Aorta (tissue), 5 donors: ENCODE results near the gene NUDT22. TPM values are rescaled to one million over a fixed set of nuclear protein-coding genes. Genes with fewer than 3 reads are reported as not detected.
A peak's percentile ranks its signal among the peaks of the same experiment; 100 is the strongest.

ENCODE experiments used
- ATAC-seq: fragments of 200-7000 bp; cut with Tn5 transposase; one replicate; pipeline ENCODE4 v1.9.1; 2022; ENCODE audit warnings: moderate library complexity; ENCODE audit not compliant: low FRiP score
- DNase-seq, 2 donors: peaks; one replicate each; pipeline ENCODE4 v3.0.0-alpha.2; 2020
- H3K27ac ChIP-seq, 2 donors: one replicate each; pipeline ENCODE4 v1.5.1; 2013; ENCODE audit warnings: low read length in 2 of 2, mild to moderate bottlenecking in 2 of 2, moderate library complexity in 2 of 2, control low read depth in 1 of 2, inconsistent platforms in 1 of 2, low read depth in 1 of 2
- H3K27me3 ChIP-seq, 2 donors: one replicate each; pipeline ENCODE4 v1.6.1; 2013; ENCODE audit warnings: control low read depth in 1 of 2, low read length in 1 of 2, mild to moderate bottlenecking in 1 of 2, moderate library complexity in 1 of 2; ENCODE audit not compliant: insufficient read depth in 2 of 2, control insufficient read depth in 1 of 2
- H3K36me3 ChIP-seq, 2 donors: one replicate each; pipeline ENCODE4 v1.6.1; 2013; ENCODE audit warnings: control low read depth in 1 of 2, low read length in 1 of 2, mild to moderate bottlenecking in 1 of 2; ENCODE audit not compliant: insufficient read depth in 2 of 2, control insufficient read depth in 1 of 2
- H3K4me1 ChIP-seq, 2 donors: one replicate each; pipeline ENCODE4 v1.6.1; 2013; ENCODE audit warnings: low read length in 2 of 2, control low read depth in 1 of 2, mild to moderate bottlenecking in 1 of 2, moderate library complexity in 1 of 2; ENCODE audit not compliant: insufficient read depth in 2 of 2, control insufficient read depth in 1 of 2
- H3K4me3 ChIP-seq, 2 donors: one replicate each; pipeline ENCODE4 v1.5.1; 2013; ENCODE audit warnings: low read length in 2 of 2, control low read depth in 1 of 2, mild to moderate bottlenecking in 1 of 2
- H3K9me3 ChIP-seq: one replicate; pipeline ENCODE4 v1.6.1; 2013; ENCODE audit warnings: mild to moderate bottlenecking, low read length; ENCODE audit not compliant: control insufficient read depth
- whole genome bisulfite sequencing, 2 donors: extraction: QIAGEN DNeasy Blood & Tissue Kit; methylation state at CpG; one replicate each; pipeline ENCODE4 v1.1.7; 2013; 5-methylcytosine and 5-hydroxymethylcytosine counted together
- intact Hi-C, 2 donors: fragments of 100-400 bp; cut with DNase I; formaldehyde crosslinking; loops; one replicate each; pipeline versions ENCODE4 v1.14.2 to v1.15.0; 2022
- polyA plus RNA-seq, 2 donors: library from polyadenylated mRNA; stranded (reverse); fragments of 200-250 nt; gene quantifications; one replicate each; pipeline ENCODE4 v1.2.3, GENCODE V29; 2013
- total RNA-seq, 2 donors: library from RNA; stranded (reverse); fragmentation: NEBNext Ultra II Directional; extraction: Animal tissue kit (Norgen Biotek cat#: 25700); gene quantifications; one replicate each; pipeline ENCODE4 v1.2.1, GENCODE V29; 2021
- donor health status: healthy with polysubstance abuse.
- donor health status: Bipolar disorder and iron deficiency.
- donor health status: DM: no; HTN: no; CAD: no.
- donor health status: DM: no; HTN: no; CAD: no.
- donor health status: DM: yes; HTN: yes; CAD: no.

NUDT22 gene
- total and polyA plus RNA-seq, 4 donors, result 36.7 to 98.8 (median 44.5) TPM

DNA sequence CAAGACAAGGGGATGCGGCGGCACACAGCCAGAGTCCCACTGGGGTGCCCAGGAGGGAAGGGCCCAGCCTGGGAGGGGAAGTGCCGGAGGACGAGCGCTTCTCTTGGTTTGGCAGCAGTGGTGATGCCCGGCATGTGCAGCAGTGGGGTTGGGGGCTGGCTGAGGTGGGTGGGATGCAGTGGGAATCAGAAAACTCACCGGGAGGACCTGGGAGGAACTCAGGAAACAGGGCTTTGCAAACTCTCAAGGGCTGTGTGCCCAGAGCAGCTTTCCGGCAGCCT is 16.6 kb upstream of the NUDT22 start:
- DNase-seq, result no peak
- Histone ChIP-seq H3K27me3 (no peaks in the 10 kb centered on the region), H3K4me3 (no peak overlapping the region), H3K9me3 (no peaks in the 10 kb centered on the region), H3K36me3 (no peaks in the 10 kb centered on the region), H3K27ac (no peak overlapping the region), H3K4me1 (no peaks in the 10 kb centered on the region)
- no peak for ATAC-seq
- intact Hi-C loops, result no loop called here
- WGBS, 2 donors, result 85 to 89% methylated on average over 8 of the region's 8 CpGs

GRCh38 chr11:64210301-64211020 is 15.6 kb upstream of the NUDT22 start:
- DNase-seq (no peak), ATAC-seq (no peak)
- H3K9me3 ChIP-seq, result no peaks in the 10 kb centered on the region
- no peak overlapping the region for H3K27ac ChIP-seq
- H3K27me3 ChIP-seq, result no peaks in the 10 kb centered on the region
- no peak overlapping the region for H3K4me3 ChIP-seq
- intact Hi-C loops, result no loop called here
- H3K36me3 ChIP-seq, result no peaks in the 10 kb centered on the region
- 94% methylated on average over 24 of the region's 24 CpGs for WGBS, 2 donors
- H3K4me1 ChIP-seq, result no peaks in the 10 kb centered on the region

DNA sequence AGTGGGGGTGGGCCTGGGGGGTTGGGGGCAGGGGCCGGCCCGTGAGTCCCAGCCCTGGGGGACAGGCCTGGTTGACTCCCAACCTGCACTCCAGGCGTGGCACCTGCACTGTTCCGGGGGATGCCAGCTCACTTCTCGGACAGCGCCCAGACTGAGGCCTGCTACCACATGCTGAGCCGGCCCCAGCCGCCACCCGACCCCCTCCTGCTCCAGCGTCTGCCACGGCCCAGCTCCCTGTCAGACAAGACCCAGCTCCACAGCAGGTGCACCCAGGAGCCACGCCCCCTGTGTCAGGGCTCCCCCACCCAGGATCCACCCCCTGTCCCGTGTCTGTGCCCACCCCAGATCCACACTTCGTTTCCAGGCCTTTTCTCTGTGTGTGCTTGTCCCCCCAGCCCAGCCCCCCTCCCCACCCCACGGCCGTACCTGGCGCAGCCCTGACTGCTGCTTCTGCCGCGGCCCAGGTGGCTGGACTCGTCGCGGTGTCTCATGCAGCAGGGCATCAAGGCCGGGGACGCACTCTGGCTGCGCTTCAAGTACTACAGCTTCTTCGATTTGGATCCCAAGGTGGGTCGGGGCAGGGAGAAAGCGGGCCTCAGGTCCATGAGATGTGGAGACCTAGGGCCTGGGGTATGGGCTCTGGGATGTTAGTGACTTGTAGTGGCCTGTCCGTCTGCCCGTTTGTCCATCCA is 14.7 kb upstream of the NUDT22 start:
- WGBS, 2 donors, result 90 to 92% methylated on average over 30 of the region's 30 CpGs
- no peaks in the 10 kb centered on the region for H3K27me3 ChIP-seq
- ATAC-seq, result no peak
- H3K9me3 ChIP-seq, result no peaks in the 10 kb centered on the region
- H3K27ac ChIP-seq, result no peak overlapping the region
- intact Hi-C loops, result no loop called here
- H3K4me3 ChIP-seq, result no peak overlapping the region
- no peaks in the 10 kb centered on the region for H3K4me1 ChIP-seq
- no peaks in the 10 kb centered on the region for H3K36me3 ChIP-seq
- no peak for DNase-seq

GRCh38 chr11:64216879-64217278 is 9.2 kb upstream of the NUDT22 start:
- no peak overlapping the region for H3K4me3 ChIP-seq
- no peaks in the 10 kb centered on the region for H3K27me3 ChIP-seq
- no peaks in the 10 kb centered on the region for H3K4me1 ChIP-seq
- WGBS, 2 donors, result 86% methylated on average over 6 of the region's 6 CpGs
- no peaks in the 10 kb centered on the region for H3K9me3 ChIP-seq
- intact Hi-C loops, result no loop called here
- ATAC-seq (no peak), DNase-seq (no peak)
- H3K36me3 ChIP-seq, result no peaks in the 10 kb centered on the region
- no peak overlapping the region for H3K27ac ChIP-seq

DNA sequence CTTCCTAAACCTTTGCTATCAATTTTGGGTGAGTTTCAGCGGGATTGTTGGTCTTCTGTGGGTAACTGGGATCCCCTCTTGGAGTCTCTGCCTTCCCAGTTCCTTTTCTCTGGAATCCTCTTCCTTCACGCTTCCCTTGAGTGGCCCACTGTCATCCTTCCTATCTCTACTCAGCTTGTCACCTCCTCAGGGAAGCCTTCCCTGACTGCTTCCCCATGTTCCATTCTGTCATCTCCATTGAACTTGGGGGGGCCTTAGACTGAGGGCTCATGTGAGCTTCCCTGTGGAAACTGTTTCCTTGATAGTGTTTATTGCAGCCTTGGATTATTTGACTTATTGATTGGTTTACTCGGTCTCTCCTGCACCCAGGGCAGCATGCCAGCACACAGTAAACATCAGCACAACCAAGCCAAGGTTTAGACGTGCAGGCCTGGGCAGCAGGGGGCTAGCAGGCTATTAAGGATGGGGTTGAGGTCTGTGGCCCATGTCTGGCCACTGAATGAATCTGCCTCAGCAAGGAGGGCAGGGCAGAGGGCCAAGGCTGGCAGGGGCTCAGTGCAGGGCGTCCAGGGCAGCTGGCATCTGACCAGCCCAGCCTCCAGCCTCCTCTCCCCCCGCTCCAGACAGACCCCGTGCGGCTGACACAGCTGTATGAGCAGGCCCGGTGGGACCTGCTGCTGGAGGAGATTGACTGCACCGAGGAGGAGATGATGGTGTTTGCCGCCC is 7.3 kb upstream of the NUDT22 start:
- intact Hi-C loops, result no loop called here
- 44% methylated on average over 9 to 11 of the region's 11 CpGs for WGBS, 2 donors
- no peaks in the 10 kb centered on the region for H3K36me3 ChIP-seq
- H3K9me3 ChIP-seq, result no peaks in the 10 kb centered on the region
- DNase-seq (peak in 1 of 2 donors; percentile 63), ATAC-seq (no peak)
- H3K27me3 ChIP-seq, result no peaks in the 10 kb centered on the region
- no peak overlapping the region for H3K27ac ChIP-seq
- no peak overlapping the region for H3K4me3 ChIP-seq
- no peaks in the 10 kb centered on the region for H3K4me1 ChIP-seq

DNA sequence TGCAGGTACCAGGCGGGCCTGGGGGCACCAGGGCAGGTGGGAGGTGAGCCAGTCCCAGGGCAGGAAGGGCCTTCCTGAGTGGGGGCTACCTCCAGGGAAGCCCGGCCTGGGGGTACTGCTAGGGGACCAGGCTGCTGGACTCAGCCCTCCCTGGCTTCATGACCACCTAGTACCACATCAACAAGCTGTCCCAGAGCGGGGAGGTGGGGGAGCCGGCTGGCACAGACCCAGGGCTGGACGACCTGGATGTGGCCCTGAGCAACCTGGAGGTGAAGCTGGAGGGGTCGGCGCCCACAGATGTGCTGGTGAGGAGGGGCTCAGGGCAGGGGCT is 6.8 kb upstream of the NUDT22 start:
- H3K27me3 ChIP-seq, result no peaks in the 10 kb centered on the region
- peak in 1 of 2 donors; percentile 70 for DNase-seq
- H3K27ac ChIP-seq, result no peak overlapping the region
- no peaks in the 10 kb centered on the region for H3K4me1 ChIP-seq
- 80% methylated on average over 7 of the region's 7 CpGs for WGBS, 2 donors
- ATAC-seq, result no peak
- no peak overlapping the region for H3K4me3 ChIP-seq
- intact Hi-C loops, result no loop called here
- H3K36me3 ChIP-seq, result no peaks in the 10 kb centered on the region
- no peaks in the 10 kb centered on the region for H3K9me3 ChIP-seq

DNA sequence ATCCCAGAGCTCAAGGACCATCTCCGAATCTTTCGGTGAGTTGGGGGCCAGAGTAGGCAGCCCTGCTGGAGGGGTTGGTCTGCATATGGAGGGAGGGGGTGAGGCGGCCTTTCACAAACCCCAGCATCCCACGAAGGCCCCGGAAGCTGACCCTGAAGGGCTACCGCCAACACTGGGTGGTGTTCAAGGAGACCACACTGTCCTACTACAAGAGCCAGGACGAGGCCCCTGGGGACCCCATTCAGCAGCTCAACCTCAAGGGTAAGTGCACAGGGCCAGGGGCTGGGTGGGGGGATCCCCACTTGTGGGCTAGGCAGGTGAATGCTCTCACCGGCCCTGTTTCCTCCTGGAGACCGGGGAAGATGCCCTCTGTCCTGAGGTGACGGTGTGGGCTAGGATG is 6.3 kb upstream of the NUDT22 start:
- no peak overlapping the region for H3K27ac ChIP-seq
- no peak overlapping the region for H3K4me3 ChIP-seq
- WGBS, 2 donors, result 89 to 92% methylated on average over 10 of the region's 10 CpGs
- no peaks in the 10 kb centered on the region for H3K36me3 ChIP-seq
- no peaks in the 10 kb centered on the region for H3K9me3 ChIP-seq
- no peaks in the 10 kb centered on the region for H3K27me3 ChIP-seq
- intact Hi-C loops, result no loop called here
- no peaks in the 10 kb centered on the region for H3K4me1 ChIP-seq
- ATAC-seq (no peak), DNase-seq (peak in 1 of 2 donors; percentile 69)

DNA sequence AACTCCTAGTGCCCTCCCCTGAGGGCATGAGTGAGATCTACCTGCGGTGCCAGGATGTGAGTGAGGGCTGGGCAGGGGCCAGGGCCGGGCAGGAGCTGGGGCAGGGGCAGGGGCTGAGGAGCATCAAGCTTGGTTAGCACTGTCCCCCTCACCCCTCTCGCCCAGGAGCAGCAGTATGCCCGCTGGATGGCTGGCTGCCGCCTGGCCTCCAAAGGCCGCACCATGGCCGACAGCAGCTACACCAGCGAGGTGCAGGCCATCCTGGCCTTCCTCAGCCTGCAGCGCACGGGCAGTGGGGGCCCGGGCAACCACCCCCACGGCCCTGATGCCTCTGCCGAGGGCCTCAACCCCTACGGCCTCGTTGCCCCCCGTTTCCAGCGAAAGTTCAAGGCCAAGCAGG is 5.8 kb upstream of the NUDT22 start:
- no peaks in the 10 kb centered on the region for H3K27me3 ChIP-seq
- no peak overlapping the region for H3K4me3 ChIP-seq
- intact Hi-C loops, result no loop called here
- no peaks in the 10 kb centered on the region for H3K4me1 ChIP-seq
- WGBS, 2 donors, result 89 to 90% methylated on average over 16 to 17 of the region's 17 CpGs
- H3K27ac ChIP-seq, result no peak overlapping the region
- H3K9me3 ChIP-seq, result no peaks in the 10 kb centered on the region
- ATAC-seq (no peak), DNase-seq (peak in 1 of 2 donors; percentile 52)
- H3K36me3 ChIP-seq, result no peaks in the 10 kb centered on the region

- peak in 1 of 2 donors; percentile 71 for DNase-seq
- Histone ChIP-seq H3K27me3 (no peaks in the 10 kb centered on the region), H3K4me3 (no peak overlapping the region), H3K27ac (no peak overlapping the region), H3K4me1 (no peaks in the 10 kb centered on the region), H3K36me3 (no peaks in the 10 kb centered on the region), H3K9me3 (no peaks in the 10 kb centered on the region)
- ATAC-seq, result no peak
- 85 to 90% methylated on average over 14 of the region's 14 CpGs for WGBS, 2 donors
- intact Hi-C loops, result no loop called here
These were observed 5.3 kb upstream of the NUDT22 start for GRCh38 chr11:64220798-64221197.
